Fibroblast of skin of left quadriceps (primary cell): ENCODE measurements around the gene LIMD2.

Experiments used
- DNase-seq, 2 experiments: peaks; one replicate each; pipeline ENCODE4 v3.0.0-alpha.2; 2013; ENCODE audit warnings: low read depth in 2 of 2

Gene LIMD2

DNA sequence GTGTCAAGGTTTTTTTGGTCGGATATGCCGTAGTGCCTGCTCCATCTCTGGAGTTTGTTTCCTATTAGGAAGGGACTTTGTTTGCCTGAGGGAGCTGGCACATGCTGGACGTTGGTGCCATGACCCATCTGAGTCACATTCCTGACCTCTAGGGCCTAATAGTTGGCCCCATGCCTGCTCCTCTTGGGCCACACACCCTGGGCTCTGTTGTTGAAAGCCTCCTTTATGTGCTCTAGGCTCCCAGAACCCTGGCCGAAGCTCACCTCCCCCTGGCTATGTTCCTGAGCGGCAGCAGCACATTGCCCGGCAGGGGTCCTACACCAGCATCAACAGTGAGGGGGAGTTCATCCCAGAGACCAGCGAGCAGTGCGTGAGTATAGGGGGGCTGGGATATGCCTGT lies 18.4 kb downstream of the LIMD2 start:
- DNase-seq = no peak

DNA sequence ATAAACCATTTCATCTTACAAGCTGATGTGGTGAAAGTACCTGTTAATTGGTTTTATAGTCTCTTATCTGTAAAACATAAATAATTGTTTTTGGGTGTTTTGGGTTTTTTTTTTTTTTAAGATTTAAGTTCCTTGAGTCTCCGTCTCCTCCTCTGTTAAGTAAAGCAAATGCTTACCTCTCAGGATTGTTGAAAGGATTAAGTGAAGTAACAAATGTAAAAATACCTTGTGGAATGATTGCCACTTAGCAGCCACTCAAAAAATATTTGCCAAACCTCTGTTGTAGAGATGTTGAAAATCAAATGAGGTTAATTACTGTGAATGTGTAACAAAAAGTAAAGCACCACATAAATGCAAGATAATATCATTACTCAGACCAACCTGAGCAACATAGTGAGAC lies 19.2 kb downstream of the LIMD2 start:
- DNase-seq = no peak

DNA sequence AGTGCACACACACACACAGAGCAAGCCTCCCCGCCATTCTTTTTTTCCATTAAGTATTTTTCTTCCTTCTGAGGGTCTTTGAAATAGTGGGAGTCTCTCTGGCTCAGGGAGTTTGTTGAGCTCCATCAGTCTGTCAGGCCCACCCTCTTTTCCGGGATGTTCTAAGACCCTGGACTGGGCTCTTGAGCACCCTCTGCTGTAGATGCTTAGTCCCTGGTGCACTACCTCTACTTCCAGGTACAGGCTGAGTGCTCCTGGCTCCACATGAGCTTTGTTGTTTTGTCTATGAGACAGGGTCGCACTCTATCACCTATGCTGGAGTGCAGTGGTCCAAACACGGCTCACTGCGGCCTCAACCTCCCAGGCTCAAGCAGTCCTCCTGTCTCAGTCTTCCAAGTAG lies 20.7 kb downstream of the LIMD2 start:
- no peak for DNase-seq

DNA sequence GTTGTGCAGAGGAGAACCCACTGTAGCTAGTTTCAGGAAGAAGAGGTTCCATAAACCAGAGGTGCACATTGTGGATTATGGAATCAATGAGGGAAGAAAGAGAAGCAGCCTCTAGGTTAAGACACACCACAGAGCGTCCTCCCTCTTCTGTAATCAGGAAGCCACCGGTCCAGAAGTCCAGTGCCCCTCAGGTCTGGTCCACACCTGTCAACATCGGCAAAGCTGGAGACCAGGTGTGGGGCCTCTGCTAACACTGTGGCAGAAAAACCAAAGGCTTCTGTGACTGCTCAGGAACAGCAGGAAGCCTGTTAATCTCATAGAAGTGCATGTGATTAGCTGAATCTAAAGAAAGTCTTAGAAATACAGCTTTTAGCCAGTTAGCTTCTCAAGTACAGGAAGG lies 23.3 kb downstream of the LIMD2 start:
- DNase-seq = no peak

DNA sequence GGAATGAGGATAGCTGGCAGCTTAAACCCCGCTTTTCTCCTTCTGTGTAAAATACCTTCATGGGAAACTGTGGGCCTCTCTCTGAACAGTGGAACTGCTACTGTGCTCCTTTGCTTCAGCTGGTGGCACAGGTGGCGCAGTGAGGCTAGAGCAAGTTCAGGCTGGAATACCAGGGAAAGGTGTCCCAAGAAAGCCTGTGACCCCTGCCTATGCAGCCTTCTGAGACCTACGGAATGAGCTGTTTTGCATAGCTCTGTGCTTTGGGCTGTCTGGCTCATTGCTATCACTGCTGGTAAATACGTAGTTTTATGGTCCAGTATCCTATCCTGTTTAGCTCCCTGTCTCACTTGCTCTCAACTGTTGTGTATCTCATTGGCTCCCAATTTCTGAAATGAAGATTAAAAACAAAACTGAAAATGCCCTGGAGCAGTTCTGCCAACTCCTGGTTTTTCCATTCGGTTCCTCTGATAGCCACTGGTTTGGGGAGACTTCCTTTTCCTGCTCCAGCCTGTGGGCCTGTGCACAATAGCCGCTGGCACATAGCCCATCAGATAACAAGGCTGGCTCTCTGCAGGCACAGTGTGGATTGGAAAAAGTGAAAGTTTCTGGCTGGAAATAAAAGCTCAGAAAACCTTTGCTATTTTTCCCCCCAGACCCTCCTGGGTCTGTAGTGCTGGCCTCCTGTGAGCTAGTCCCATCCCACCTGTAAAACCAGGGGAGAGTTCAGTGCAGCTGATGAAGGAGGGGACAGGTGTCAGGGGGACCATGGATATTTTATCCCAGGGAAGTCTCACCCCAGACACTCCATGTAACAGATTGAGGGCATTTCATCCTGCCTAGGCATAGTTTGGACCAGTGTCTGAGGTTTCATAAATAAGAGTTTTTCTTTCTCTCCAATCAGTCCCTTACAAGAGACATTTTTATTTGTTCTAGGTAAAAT lies 24.0 kb downstream of the LIMD2 start:
- peak; percentile 38 to 44 for DNase-seq

DNA sequence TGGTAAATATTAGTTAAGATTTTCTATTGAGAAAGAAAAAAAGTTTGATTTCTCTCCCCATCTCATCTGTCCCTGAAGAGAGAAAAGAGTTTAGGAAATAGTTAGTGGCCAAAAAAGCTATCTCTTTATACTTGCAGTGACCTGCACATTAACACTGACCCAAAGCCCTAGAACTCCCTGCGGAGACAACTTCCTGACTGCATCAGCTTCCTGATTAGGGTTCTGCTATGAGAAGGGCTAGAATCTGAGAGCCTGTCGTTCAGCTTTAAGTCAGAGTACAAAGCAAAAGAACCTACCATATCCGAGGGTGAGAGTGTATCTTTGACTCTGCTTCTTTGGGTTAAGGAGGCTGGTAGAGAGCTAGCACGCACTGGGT lies 24.7 kb downstream of the LIMD2 start:
- DNase-seq = no peak

DNA sequence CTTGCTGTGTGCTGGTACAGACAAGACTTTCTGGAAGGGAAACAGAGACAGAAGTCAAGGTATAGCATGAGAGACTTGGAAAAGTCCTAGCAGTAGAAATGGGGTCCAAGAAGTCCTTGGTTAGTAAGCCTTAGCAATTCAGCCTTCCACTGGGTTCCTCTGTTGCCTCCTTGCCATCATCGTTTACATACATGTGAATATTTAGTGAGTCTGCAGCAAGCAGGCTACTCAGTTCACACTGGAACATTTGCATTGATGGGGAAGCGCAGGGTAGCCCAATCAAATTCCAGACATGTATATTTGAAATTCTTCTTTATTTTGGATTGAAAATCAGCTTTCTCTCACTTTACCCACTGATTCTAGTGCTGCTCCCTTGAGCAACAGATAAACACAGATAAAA lies 27.1 kb downstream of the LIMD2 start:
- no peak for DNase-seq

DNA sequence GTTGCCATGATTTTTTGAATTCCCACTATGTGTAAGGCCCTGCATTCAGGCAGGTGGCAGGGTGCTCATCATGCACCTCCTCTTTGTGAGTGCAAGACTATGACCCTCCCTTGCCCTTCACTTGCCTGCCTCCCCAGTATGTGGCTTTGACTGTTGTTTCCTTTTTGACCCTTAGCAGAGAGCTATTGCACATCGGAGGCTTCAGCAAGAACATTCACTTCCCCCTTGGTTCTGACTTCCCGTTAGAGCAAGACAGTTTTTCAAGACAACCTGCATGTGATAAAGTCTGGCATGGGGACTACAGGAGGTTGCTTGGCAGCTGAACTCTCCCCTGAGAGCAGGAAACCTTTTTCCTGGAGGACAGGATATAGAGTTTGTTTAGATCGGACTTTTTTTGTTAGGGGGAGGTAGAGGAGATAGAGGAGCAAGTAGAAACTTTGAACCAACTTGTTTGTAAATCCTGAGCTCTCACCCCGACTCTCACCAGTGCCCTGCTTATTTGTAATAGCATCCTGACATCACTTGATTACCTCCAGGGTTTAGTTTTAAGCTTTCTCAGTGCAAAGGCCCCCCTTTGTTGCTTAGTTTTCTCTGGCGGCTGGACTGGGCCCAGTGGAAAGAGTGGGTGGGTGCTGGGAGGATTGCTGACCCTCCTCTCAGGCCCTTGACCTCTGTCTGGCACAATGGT lies 34.3 kb downstream of the LIMD2 start:
- no peak for DNase-seq

DNA sequence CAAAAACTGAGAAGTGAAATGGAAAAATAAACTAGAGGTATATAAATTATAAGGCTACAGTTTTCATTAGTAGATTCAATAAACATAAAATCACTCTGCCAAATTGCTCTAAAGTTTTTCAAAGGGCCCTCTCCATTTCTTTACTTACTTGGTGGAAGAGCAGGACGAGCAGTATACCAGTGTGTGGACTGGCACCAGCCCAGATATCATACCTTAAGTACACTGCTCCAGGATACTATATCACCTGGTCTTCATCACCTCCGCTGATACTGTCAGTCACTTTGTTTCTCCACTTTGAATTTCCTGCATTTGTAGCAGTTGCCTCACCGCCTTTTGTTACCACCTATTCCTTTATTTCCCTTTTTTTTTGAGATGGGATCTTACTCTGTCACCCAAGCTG lies 40.1 kb downstream of the LIMD2 start:
- DNase-seq = no peak

DNA sequence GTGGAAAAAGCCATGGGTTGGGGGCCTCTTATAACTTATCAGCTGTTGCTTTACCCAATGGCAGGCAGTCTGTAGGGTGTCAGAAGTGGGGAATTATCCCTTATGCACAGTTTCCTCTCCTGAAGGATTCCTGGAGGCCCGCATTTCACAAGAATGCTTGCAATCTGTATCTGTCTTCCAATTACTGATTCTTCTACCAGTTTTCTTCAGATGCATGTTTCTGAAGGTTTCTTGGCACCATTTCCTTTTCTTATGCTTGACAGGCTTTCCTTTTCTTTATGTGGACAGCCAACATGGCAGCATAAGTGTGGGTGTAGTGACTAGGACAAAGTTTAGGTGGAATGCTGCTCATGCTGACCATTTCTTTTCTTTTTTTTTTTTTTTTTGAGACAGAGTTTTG lies 41.6 kb downstream of the LIMD2 start:
- no peak for DNase-seq

DNA sequence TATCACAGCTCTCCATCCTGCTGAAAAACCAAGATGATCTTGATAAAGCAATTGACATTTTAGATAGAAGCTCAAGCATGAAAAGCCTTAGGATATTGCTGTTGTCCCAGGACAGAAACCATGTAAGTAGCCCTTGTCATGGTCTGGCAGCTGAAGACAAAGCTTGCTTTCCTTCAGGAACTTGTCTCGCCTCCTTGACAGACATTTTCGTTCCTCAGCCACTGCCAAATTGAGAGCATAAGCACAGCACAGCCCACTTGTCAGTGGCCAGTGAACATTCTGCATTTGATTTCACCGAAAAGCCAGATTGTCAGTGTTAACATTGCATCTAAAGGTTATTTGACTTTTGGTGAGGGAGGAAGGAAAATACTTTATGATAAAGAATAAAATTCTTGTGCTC lies 42.1 kb downstream of the LIMD2 start:
- DNase-seq = no peak

DNA sequence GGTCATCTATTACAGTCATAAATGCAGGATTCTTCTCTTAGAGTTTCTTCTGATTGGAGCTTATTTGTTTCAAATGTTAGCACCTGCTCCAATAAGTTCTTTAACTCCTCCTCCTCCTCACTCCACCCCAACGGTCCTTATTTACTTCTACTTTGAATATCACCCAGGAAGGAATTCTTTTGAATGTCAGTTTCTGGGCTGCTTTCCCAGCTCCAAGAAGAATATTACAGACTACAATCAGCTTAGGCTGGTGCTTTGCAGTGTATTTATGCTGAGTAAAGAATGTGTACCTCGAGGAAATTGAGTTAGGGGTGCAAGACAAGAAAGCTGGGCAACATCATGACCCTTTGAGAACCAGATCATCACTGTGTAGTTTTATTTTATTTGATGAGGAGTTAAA lies 46.9 kb downstream of the LIMD2 start:
- DNase-seq = no peak

DNA sequence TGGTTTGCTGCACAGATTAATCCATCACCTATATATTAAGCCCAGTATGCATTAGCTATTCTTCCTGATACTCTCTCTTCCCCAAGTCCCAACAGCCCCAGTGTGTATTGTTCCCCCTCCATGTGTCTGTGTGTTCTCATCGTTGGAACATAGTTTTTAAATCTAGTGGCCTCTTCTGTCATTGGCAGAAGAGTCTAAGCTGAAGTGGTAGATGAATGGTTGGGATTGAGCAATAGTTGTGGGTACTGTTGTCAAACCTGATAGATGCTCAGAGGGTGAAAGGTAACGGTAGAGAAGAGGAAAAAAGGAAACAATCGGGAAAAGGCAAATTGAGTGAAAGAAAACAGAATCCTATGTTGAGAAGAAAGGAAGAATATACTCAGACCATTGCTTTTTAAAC lies 47.8 kb downstream of the LIMD2 start:
- DNase-seq = no peak

DNA sequence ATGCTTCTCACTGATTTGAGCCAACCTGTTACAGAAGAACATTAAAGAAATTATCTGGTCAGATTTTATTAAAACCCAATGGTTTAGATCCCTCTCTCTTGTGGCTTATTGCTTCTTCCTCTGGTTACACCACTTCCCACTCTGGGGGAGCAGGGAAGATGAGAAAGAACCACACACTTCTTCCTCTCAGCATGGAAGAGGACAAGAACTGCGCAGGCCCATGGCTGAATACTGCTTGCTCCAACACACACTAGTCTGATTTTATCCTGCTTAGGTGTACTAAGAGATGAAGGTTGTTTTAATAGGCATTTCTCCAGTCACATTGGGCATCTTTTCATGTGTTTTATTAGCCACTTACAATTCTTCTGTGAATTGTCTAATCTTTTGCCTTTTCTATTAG lies 50.1 kb downstream of the LIMD2 start:
- DNase-seq = no peak

DNA sequence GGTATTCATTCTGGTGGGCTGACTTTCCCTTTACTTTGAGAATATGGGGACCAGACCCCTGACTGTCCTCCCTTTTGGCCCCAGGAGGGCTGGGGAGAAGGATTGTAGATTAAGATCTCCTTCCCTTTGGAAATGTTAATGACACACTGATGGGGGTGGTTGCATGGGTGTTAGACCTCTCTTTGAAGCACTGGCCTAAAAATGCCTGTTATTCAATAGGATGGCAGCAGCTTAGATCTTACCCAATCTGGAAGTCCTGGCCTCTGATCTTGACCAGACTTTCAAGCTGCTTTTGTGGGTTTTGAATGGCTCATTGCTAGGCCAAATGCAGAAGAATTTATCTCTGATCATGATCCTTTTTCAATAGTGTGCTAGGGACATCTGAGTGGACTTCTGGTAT lies 52.0 kb downstream of the LIMD2 start:
- no peak for DNase-seq

DNA sequence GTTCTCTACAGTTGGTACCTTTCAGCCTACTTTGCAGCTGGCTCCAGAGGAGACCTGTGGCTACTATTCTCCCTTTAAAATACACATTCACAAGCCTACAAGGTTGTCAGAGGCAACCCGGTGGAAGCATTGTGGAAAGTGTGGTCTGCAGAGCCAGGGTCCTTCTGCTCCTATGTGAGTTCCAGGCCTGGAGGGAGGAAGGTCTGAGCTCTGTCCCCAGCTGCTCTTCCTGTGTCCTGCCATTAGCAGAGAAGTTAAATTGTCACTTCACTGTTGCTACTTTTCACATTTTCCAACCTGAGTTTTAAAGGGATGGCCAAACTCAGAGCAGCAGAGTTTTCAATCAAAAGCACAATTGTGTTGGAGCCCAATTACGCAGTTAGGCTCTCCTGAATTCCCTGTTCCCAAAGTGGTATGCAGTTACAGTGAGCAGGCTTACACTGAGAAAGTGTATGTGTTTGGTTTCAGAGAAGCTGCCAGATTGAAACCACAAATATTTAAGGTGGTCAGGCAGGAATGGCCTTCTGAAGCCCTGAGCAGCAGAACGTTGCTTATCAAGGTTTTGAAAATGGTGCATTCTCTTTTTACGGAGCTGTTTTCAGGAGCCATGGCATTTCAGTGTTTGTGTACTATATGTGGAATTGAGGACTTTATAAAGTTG lies 52.7 kb downstream of the LIMD2 start:
- DNase-seq = peak; percentile 23 to 35

DNA sequence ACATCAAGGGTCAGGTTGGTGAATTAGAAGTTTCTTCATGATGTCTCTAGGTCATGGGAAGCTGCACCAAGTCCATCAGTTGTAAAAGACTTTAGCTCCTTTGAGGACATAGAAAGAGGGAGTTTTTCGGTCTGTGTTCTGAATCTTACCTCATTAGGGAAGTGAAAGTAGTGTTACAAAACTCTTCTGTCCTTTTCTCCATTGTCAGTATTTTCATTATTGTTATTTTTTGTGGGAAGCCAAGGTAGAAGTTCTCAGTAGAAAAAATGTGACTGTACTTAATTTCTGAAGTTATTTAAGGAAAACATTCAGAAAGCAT lies 53.5 kb downstream of the LIMD2 start:
- DNase-seq = no peak
